LoVo (cell line): ENCODE data around the gene LRRC49.
A peak's percentile ranks its signal among the peaks of the same experiment; 100 is the strongest.
"Not testable (repeated sequence)": the region's sequence is repeated elsewhere in the genome, so short reads cannot be mapped to it uniquely, and the experiment has no call there.

Experiments
- DNase-seq: peaks from one replicate; pipeline ENCODE4 v3.0.0-alpha.2; 2016; ENCODE audit warnings: low spot score

LRRC49 gene

GRCh38 chr15:70976851-70977250 lies 84.2 kb downstream of the LRRC49 start:
- no peak for DNase-seq

DNA sequence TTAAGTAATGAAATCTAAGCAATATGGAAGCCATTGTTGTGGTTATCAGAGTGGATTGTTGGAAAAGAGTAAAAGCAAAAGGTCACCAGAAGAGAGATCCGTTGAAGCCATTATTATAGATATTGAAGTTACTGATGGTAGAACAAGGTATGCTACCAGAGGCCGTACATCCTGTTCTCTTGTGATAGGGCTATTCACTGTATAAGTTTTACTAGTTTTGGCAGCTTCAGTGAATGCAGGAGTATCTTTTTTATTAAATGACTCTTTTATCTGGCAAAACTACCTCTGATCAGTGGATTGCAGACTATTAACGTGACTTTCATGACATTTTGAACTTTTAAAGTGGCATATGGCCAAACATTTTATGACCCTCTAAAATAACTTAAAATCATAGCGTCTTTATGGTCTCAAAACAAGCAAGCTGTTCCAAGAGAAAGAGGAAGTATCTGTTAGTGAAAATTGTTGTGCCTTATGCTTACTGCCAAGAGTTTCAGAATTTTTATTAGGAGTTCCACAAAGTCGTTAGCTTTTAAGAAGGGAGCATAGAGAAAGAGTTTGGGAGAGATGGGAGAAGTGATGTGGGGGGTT lies 102.9 kb downstream of the LRRC49 start:
- DNase-seq = peak; percentile 36

GRCh38 chr15:70998319-70998718 lies 105.7 kb downstream of the LRRC49 start:
- DNase-seq = no peak

DNA sequence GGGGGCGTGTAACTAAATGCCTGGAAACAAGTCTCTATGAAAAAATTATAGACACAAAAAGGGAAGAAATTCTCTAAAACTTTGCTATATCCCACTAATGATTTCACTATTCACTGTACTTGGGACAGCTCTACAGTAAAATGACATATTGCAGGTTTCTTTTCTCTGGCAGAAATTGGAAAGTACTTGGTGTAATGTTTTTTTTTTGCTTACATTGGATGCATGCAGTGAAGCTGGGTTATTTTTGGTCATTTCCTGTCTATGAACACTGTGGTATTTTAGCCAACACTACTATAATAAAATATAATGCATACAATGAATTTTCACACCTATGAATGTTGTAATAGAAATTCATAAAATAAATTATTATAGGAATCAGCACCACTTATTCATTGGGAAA lies 109.7 kb downstream of the LRRC49 start:
- no peak for DNase-seq

DNA sequence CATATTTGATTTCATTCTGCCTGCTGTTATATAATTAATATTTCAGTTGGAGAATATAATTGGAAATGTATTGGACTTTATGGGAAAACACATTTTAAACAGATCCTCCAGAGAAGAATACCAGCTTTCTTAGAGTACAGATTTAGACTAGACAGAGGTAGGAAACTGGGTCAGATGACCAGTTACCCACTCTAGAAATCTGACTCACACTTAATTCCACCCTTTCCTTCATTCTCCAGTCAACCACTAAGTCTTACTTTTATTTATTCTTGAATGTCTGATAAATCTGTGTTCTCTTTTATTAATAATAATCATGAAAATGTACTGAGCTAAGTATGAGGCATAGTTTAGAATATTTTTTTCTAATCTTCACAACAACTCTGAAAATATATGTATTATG lies 110.7 kb downstream of the LRRC49 start:
- no peak for DNase-seq

DNA sequence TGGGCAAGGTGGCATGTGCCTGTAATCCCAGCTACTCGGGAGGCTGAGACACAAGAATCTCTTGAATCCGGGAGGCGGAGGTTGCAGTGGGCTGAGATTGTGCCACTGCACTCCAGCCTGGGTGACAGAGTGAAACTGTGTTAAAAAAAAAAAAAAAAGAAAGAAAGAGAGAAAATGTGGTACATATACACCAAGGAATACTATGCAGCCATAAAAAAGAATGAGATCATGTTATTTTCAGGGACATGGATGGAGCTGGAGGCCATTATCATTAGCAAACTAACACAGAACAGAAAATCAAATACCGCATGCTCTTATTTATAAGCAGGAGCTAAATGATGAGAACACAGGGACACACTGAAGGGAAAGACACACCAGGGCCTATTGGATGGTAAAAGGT lies 111.9 kb downstream of the LRRC49 start:
- DNase-seq = not testable (repeated sequence)

GRCh38 chr15:71005895-71006294 lies 113.3 kb downstream of the LRRC49 start:
- DNase-seq = no peak

DNA sequence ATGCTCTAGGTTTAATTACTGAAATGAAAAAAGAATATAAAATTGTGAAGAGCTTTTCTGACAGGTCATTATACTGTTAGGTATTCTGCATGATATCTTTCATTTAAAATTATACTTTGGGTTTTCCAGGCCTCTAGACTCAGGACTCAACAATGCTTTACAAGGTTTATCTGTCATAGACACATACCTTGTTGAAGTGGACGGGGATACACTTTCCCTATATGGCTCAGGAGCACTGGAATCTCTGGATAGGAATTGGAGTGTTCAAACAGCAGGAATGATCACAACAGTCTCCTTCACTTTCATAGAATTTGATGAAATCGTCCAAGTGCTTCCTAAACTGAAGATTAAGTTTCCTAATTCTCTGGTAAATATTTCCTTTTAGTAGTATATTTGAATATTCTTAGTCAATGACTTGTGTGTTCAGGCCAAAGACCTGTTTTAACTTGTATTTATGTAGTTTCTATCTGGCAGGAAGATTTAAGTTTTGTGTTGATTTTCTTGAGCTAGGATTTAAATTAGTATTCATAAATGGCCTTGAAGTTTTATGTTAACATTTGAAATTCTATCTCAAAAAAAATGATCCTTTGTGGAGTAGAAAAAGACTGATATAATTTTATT lies 115.7 kb downstream of the LRRC49 start:
- no peak for DNase-seq

DNA sequence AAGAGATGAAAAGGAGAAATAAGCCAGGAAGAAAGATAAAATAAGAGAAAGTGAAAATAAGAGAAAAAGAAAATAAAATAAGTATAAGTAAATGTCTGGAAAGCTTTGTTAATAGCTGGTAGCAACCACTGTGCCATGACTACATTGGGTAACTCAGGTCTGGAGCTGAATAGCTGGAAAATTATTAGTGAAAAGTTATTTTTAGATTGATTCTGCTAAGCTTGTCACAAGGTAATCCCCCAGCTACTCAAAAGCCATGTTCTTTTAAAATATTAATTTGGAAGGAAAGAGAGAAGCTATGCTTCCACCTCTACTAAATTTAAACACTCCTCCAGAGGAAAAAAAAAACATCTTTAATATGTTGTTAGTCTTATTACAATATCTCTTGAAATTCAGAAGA lies 117.8 kb downstream of the LRRC49 start:
- DNase-seq = no peak

DNA sequence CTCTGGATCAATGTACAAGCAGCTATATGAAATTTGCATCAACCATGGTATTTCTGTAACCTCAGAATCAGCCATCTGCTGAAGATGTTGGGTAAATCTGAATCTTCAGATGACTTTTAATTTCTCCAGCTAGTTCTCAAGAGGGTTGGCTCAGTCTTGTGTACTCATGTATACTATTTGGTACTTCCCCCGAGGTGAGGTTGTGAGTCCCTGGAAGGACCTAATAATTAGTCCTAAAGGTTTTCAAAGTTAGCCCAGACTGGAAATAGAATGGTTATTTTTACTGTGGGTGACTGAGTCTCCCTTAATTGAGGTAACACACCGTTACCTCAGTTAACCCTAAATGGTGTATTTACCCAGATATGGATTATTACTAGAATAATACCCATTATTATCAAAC lies 118.4 kb downstream of the LRRC49 start:
- DNase-seq = no peak

- DNase-seq = peak; percentile 60
Measured at GRCh38 chr15:71011503-71012155, 119.0 kb downstream of the LRRC49 start.

GRCh38 chr15:71013446-71013845 lies 120.8 kb downstream of the LRRC49 start:
- no peak for DNase-seq

DNA sequence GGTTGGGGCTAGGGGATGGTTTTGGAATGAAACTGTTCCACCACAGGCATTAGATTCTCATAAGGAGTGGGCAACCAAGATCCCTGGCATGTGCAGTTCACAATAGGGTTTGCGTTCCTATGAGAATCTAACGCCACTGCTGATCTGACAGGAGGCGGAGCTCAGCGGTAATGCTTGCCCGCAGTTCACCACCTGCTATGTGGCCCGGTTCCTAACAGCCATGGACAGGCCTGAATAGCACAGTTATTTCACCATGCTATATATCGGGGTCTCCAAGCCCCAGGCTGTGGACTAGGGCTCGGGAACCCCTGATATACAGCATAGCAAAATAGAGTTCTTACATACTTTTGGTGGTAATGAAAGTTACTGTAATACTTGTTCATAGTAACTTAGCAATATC lies 122.7 kb downstream of the LRRC49 start:
- no peak for DNase-seq

DNA sequence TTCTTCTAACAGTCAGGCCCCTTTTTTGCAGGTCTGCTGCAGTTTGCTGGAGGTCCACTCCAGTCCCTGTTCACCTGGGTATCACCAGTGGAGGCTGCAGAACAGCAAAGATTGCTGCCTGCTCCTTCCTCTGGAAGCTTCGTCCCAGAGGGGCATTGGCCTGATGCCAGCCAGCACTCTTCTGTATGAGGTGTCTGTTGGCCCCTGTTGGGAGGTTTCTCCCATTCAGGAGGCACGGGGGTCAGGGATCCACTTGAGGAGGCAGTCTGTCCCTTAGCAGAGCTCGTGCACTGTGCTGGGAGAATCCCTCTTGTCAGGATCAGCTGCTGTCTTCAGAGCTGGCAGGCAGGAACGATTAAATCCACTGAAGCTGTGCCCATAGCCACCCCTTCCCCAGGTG lies 138.6 kb downstream of the LRRC49 start:
- DNase-seq = not testable (repeated sequence)

GRCh38 chr15:71035478-71035877 lies 142.9 kb downstream of the LRRC49 start:
- DNase-seq = not testable (repeated sequence)

DNA sequence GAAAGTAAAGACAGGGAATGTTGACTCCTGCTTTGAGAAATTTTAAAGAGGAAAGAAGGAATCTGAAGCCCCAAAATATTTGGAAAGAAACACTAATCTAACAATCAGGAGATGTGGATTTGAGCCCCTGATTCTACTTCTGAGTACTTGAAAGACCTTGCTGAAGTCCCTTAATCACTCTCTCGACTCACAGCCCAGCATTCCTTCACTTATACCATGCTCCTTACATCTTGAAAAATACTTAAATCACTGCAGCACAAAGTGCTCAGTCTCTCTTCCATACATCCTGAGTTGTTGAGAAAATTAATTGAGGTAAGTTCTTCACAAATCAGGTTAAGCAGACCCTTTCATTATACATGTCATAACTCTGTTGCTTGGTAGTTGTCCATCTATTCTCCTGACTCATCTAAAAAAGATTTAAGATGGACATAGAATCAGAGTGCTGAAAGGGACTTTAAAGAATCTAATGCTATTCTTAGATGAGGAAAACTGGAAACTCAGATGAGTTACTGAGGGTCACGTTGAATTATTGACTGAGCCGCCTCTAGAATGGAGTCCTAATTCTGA lies 149.8 kb downstream of the LRRC49 start:
- DNase-seq = no peak

DNA sequence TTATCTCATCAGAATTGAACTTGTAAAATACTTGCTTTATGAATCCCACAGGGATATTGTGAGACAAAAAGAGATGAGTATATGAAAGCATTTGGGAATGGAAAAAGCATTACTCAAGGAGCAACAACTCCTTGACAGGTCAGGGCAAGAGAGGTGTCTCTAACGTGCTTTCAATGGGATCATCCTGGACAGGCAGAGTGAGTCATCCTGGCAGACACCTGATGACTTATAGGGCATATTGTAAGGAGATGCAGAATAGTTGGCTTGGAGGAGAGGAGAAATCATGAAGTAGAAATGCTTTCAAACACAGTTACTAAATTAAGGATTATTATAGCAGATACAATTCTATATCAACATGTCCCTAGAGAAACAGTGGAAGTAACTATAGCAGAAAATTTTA lies 150.7 kb downstream of the LRRC49 start:
- peak; percentile 37 for DNase-seq

GRCh38 chr15:71044006-71044405 lies 151.4 kb downstream of the LRRC49 start:
- DNase-seq = no peak

- not testable (repeated sequence) for DNase-seq
Measured at GRCh38 chr15:71046146-71046545, 153.5 kb downstream of the LRRC49 start.

- no peak for DNase-seq
Measured at GRCh38 chr15:71048913-71049675, 156.5 kb downstream of the LRRC49 start.

DNA sequence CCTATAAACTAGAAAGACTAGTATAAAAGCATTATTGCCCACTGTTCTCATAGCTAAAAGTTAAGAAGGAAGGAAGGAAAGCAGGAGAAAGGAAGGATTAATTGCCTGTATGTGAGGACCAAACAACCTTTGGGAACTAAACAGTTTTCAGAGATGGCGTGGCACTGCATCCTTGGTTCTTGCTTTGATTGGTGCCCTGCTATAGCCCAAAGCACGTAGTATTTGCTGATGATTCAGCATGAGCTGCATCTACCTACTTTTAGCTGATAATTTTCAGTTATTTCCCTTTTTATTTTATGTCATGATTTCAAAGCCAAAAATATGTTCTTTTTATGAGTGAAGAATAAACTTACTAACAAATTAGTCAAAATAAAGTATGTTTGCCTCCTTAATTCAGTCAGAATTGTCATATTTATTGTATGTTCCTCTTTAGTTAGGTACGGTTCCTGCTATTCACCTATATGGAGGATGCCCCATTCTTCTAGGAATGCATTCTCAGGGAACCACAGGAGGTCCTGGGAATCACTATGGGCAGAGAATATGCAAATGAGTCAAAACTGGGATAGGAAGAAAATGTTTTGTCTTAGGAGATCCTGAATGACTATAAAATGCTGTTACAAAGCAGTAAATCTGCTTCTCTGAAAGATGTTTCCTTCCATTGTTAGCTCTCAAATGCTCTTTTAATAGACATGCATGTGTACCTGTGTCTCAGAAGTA lies 157.2 kb downstream of the LRRC49 start:
- DNase-seq = no peak

DNA sequence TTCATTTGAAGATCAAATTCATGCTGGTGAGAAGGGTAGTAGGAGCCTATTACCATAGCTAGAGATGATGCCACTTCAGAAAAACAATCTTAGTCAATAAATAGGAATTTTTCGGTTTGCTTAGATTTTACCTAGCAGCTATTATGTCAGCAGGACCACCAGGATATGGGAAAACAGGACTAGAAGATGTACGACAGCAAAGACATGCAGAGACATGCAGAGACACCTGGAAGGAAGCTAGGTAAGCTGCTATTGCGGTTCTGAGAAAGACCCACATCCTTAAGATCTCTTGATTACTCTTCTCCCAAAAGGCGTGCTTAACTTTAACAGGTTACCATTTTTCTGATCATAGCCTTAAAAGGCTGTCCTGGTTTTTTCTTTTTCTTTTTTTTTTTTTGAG lies 157.8 kb downstream of the LRRC49 start:
- DNase-seq = no peak
